Right lobe of liver (tissue), 4 donors: ENCODE measurements around the gene SUV39H1.

Experiments used
- POLR2A ChIP-seq: fragments of 450-650 bp; IDR thresholded peaks from one replicate; pipeline ENCODE4 v1.6.1; 2017; ENCODE audit warnings: antibody characterized with exemption, mild to moderate bottlenecking
- TF ChIP-seq, protein P1 (sequence below), 4 donors: fragments of 200-600 bp in 3 of 4; fragments of 450-650 bp in 1 of 4; IDR thresholded peaks; one replicate each; pipeline versions ENCODE4 v1.5.1 to v1.8.0; 2016 to 2022; ENCODE audit warnings: antibody characterized with exemption in 4 of 4, mild to moderate bottlenecking in 2 of 4
- donor health status: DM: no; HTN: no; CAD: no.
- donor health status: DM: no; HTN: no; CAD: no.
- donor health status: DM: no; HTN: yes; CAD: no.

DNA sequence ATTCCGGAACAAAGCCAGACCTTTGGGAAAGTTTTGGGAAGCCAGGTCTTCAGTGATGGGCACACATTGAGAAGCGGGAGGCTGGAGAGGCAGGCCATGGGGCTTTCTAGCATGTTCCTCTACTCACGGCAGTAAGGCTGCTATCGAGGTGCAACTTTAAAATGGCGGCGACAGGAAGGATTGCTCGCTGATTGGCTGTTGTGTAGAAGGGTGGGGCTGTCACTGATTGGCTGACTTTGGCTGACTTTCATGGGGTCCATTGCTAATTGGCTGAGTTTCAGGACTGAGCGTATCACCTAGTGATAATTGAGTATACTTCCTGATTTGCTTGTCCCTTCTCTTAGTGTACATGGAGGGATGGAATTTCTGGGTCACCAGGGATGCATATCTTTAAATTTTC is 45.3 kb downstream of the SUV39H1 start:
- TF ChIP-seq, protein P1, sequence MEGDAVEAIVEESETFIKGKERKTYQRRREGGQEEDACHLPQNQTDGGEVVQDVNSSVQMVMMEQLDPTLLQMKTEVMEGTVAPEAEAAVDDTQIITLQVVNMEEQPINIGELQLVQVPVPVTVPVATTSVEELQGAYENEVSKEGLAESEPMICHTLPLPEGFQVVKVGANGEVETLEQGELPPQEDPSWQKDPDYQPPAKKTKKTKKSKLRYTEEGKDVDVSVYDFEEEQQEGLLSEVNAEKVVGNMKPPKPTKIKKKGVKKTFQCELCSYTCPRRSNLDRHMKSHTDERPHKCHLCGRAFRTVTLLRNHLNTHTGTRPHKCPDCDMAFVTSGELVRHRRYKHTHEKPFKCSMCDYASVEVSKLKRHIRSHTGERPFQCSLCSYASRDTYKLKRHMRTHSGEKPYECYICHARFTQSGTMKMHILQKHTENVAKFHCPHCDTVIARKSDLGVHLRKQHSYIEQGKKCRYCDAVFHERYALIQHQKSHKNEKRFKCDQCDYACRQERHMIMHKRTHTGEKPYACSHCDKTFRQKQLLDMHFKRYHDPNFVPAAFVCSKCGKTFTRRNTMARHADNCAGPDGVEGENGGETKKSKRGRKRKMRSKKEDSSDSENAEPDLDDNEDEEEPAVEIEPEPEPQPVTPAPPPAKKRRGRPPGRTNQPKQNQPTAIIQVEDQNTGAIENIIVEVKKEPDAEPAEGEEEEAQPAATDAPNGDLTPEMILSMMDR (IDR thresholded peaks at IDR 0.05) = no peak
- TF ChIP-seq POLR2A = no peak
